CD14-positive monocyte (primary cell): ENCODE data around the gene MGAT4A. TPM values are rescaled to one million over a fixed set of nuclear protein-coding genes. Genes with fewer than 3 reads are reported as not detected.

ENCODE experiments used
- DNase-seq, 3 donors: peaks; one replicate each; pipeline ENCODE4 v3.0.0-alpha.2; 2011 to 2022
- H2AFZ ChIP-seq: 2 replicates; pipeline ENCODE4 v1.6.0; 2012; ENCODE audit warnings: mild to moderate bottlenecking, low read depth, low read length, inconsistent platforms; ENCODE audit not compliant: insufficient read depth, poor library complexity, severe bottlenecking
- H3K27ac ChIP-seq, 2 donors: 1 replicate in 1 of 2; 2 replicates in 1 of 2; pipeline ENCODE4 v1.5.1; 2012 to 2013; ENCODE audit warnings: low read length in 2 of 2, control low read depth in 1 of 2, inconsistent platforms in 1 of 2, low read depth in 1 of 2, mild to moderate bottlenecking in 1 of 2
- H3K27me3 ChIP-seq, 2 donors: one replicate each; pipeline versions ENCODE4 v1.6.0 to v1.6.1; 2011 to 2013; ENCODE audit warnings: low read length in 2 of 2; ENCODE audit not compliant: control insufficient read depth in 2 of 2, insufficient read depth in 2 of 2
- H3K36me3 ChIP-seq, 2 donors: replicated peaks in 1 of 2; 1 replicate in 1 of 2; 2 replicates in 1 of 2; pipeline versions ENCODE4 v1.5.1 to v1.6.1; 2012 to 2013; ENCODE audit warnings: low read length in 2 of 2, control low read depth in 1 of 2, inconsistent platforms in 1 of 2, mild to moderate bottlenecking in 1 of 2; ENCODE audit not compliant: insufficient read depth in 2 of 2, control insufficient read depth in 1 of 2
- H3K4me1 ChIP-seq, 2 donors: 1 replicate in 1 of 2; 2 replicates in 1 of 2; pipeline versions ENCODE4 v1.5.1 to v1.6.1; 2012 to 2013; ENCODE audit warnings: low read length in 2 of 2, control low read depth in 1 of 2, inconsistent platforms in 1 of 2, mild to moderate bottlenecking in 1 of 2, moderate library complexity in 1 of 2; ENCODE audit not compliant: insufficient read depth in 2 of 2, control insufficient read depth in 1 of 2
- H3K4me2 ChIP-seq: replicated peaks from 2 replicates; pipeline ENCODE3; 2012; ENCODE audit warnings: low read length, moderate library complexity, mild to moderate bottlenecking; ENCODE audit not compliant: poor library complexity, severe bottlenecking; ENCODE audit errors: extremely low read depth
- H3K4me3 ChIP-seq, 3 experiments: fragments of 200-600 bp in 1 of 3; sonication (generic) in 1 of 3; replicated peaks in 1 of 3; 1 replicate in 2 of 3; 2 replicates in 1 of 3; pipeline ENCODE4 v1.5.1; 2011 to 2013; ENCODE audit warnings: low read length in 3 of 3, mild to moderate bottlenecking in 3 of 3, control low read depth in 2 of 3, low read depth in 2 of 3, inconsistent platforms in 1 of 3, moderate library complexity in 1 of 3
- H3K79me2 ChIP-seq: 2 replicates; pipeline ENCODE4 v1.6.0; 2012; ENCODE audit warnings: mild to moderate bottlenecking, control low read depth, inconsistent platforms, low read length, moderate library complexity; ENCODE audit not compliant: insufficient read depth
- H3K9ac ChIP-seq: 2 replicates; pipeline ENCODE4 v1.6.0; 2017; ENCODE audit warnings: low read length, mild to moderate bottlenecking; ENCODE audit not compliant: insufficient read depth, poor library complexity, severe bottlenecking
- H3K9me3 ChIP-seq, 2 donors: replicated peaks in 1 of 2; 1 replicate in 1 of 2; 2 replicates in 1 of 2; pipeline versions ENCODE4 v1.5.1 to v1.6.1; 2012 to 2013; ENCODE audit warnings: low read length in 2 of 2, control low read depth in 1 of 2; ENCODE audit not compliant: control insufficient read depth in 1 of 2, insufficient read depth in 1 of 2
- H4K20me1 ChIP-seq: 2 replicates; pipeline ENCODE4 v1.6.0; 2012; ENCODE audit warnings: mild to moderate bottlenecking, low read length, control low read depth, moderate library complexity; ENCODE audit not compliant: insufficient read depth
- H3K27ac Mint-ChIP-seq, 7 donors: one replicate each; pipeline ENCODE4 v1.8.0; 2020; ENCODE audit warnings: mild to moderate bottlenecking in 7 of 7, mixed read lengths in 7 of 7, moderate library complexity in 6 of 7, inconsistent platforms in 2 of 7
- H3K27me3 Mint-ChIP-seq, 3 donors: one replicate each; pipeline ENCODE4 v1.8.0; 2021 to 2022; ENCODE audit warnings: low read depth in 3 of 3, mild to moderate bottlenecking in 3 of 3, mixed read lengths in 3 of 3, moderate library complexity in 3 of 3, inconsistent platforms in 1 of 3
- H3K36me3 Mint-ChIP-seq, 2 donors: one replicate each; pipeline ENCODE4 v1.8.0; 2020; ENCODE audit warnings: mixed read lengths in 2 of 2, inconsistent platforms in 1 of 2, mild to moderate bottlenecking in 1 of 2
- H3K4me1 Mint-ChIP-seq: one replicate; pipeline ENCODE4 v1.8.0; 2020; ENCODE audit warnings: mild to moderate bottlenecking, mixed read lengths
- H3K4me3 Mint-ChIP-seq, 2 donors: one replicate each; pipeline ENCODE4 v1.8.0; 2020; ENCODE audit warnings: mild to moderate bottlenecking in 2 of 2, mixed read lengths in 2 of 2, moderate library complexity in 1 of 2
- H3K9me3 Mint-ChIP-seq, 7 donors: one replicate each; pipeline ENCODE4 v1.8.0; 2020 to 2022; ENCODE audit warnings: mixed read lengths in 7 of 7, mild to moderate bottlenecking in 6 of 7, moderate library complexity in 6 of 7, inconsistent platforms in 2 of 7
- WGBS: methylation state at CpG from one replicate; pipeline ENCODE4 v1.1.5; 2013; ENCODE audit warnings: missing lambda C conversion rate; ENCODE audit not compliant: insufficient coverage; 5-methylcytosine and 5-hydroxymethylcytosine counted together
- intact Hi-C, 2 donors: fragments of 100-400 bp; cut with micrococcal nuclease; formaldehyde crosslinking; loops; one replicate each; pipeline versions ENCODE4 v1.15.0 to v1.15.1; 2023
- polyA plus RNA-seq, 3 donors: library from polyadenylated mRNA; depleted of rRNA in 1 of 3; unstranded in 2 of 3; stranded (reverse) in 1 of 3; fragments of 300-500 nt in 2 of 3; fragments of >200 nt in 1 of 3; fragmentation: Illumina TruSeq in 2 of 3; gene quantifications; 1 replicate in 2 of 3; 2 replicates in 1 of 3; pipeline ENCODE4 v1.2.3, GENCODE V29; 2012 to 2021
- TF ChIP-seq, protein P1 (sequence below): fragments of 200-600 bp; IDR thresholded peaks from one replicate; pipeline ENCODE4 v1.8.0; 2022; ENCODE audit warnings: antibody characterized with exemption, mild to moderate bottlenecking

MGAT4A gene
- polyA plus RNA-seq, 3 donors = 24.3 to 35.9 (median 35.1) TPM

- peaks cover 0 to 2% (median 0%) of the 10 kb centered on the region in 7 donors for H3K9me3 Mint-ChIP-seq
- no peaks in the 10 kb centered on the region for H3K27me3 Mint-ChIP-seq
- peaks cover 40% of the 10 kb centered on the region in 2 donors for H3K4me1 ChIP-seq
- peaks cover 41% of the 10 kb centered on the region for H3K4me1 Mint-ChIP-seq
- H3K9me3 ChIP-seq = no peaks in the 10 kb centered on the region
- no peak overlapping the region for H3K27ac Mint-ChIP-seq
- H3K36me3 ChIP-seq = no peaks in the 10 kb centered on the region
- H3K9ac ChIP-seq = no peak overlapping the region
- no peak overlapping the region for H3K27ac ChIP-seq
- intact Hi-C loops = no loop called here
- H4K20me1 ChIP-seq = no peaks in the 10 kb centered on the region
- H3K27me3 ChIP-seq = no peaks in the 10 kb centered on the region
- no peak for DNase-seq
- H3K4me2 ChIP-seq = no peak overlapping the region
- no peaks in the 10 kb centered on the region for H3K79me2 ChIP-seq
- H3K4me3 Mint-ChIP-seq = no peak overlapping the region
- TF ChIP-seq, protein P1, sequence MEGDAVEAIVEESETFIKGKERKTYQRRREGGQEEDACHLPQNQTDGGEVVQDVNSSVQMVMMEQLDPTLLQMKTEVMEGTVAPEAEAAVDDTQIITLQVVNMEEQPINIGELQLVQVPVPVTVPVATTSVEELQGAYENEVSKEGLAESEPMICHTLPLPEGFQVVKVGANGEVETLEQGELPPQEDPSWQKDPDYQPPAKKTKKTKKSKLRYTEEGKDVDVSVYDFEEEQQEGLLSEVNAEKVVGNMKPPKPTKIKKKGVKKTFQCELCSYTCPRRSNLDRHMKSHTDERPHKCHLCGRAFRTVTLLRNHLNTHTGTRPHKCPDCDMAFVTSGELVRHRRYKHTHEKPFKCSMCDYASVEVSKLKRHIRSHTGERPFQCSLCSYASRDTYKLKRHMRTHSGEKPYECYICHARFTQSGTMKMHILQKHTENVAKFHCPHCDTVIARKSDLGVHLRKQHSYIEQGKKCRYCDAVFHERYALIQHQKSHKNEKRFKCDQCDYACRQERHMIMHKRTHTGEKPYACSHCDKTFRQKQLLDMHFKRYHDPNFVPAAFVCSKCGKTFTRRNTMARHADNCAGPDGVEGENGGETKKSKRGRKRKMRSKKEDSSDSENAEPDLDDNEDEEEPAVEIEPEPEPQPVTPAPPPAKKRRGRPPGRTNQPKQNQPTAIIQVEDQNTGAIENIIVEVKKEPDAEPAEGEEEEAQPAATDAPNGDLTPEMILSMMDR = no peak
- H3K36me3 Mint-ChIP-seq = peaks cover 2 to 4% of the 10 kb centered on the region in 2 donors
- no peak overlapping the region for H3K4me3 ChIP-seq
- no peak overlapping the region for H2AFZ ChIP-seq
- WGBS = no CpG with 5 or more reads among the region's 1 CpG
These were observed 20.8 kb upstream of the MGAT4A start for GRCh38 chr2:98751748-98752147.

- peaks cover 2 to 4% of the 10 kb centered on the region in 2 donors for H3K36me3 Mint-ChIP-seq
These were observed 19.8 kb upstream of the MGAT4A start for GRCh38 chr2:98750593-98751282.

More at GRCh38 chr2:98750593-98751282, 19.8 kb upstream of the MGAT4A start:
- Histone ChIP-seq H2AFZ (no peak overlapping the region), H3K9me3 (no peaks in the 10 kb centered on the region), H3K4me1 (peaks cover 40% of the 10 kb centered on the region in 2 donors), H3K27ac (no peak overlapping the region), H4K20me1 (no peaks in the 10 kb centered on the region), H3K9ac (no peak overlapping the region), H3K4me3 (no peak overlapping the region), H3K36me3 (no peaks in the 10 kb centered on the region), H3K79me2 (no peaks in the 10 kb centered on the region), H3K27me3 (no peaks in the 10 kb centered on the region), H3K4me2 (no peak overlapping the region)
- Mint-ChIP-seq H3K27me3 (no peaks in the 10 kb centered on the region), H3K27ac (no peak overlapping the region), H3K9me3 (peaks cover 0 to 2% (median 0%) of the 10 kb centered on the region in 7 donors), H3K4me3 (no peak overlapping the region), H3K4me1 (peaks cover 41% of the 10 kb centered on the region)
- WGBS = 96% methylated on average over 8 of the region's 9 CpGs
- TF ChIP-seq, protein P1 = no peak
- no peak for DNase-seq
- intact Hi-C loops = no loop called here
